GM18505 (cell line): ENCODE data around the gene SURF4.
"Not testable (repeated sequence)": the region's sequence is repeated elsewhere in the genome, so short reads cannot be mapped to it uniquely, and the experiment has no call there.

ENCODE experiments used
- ATAC-seq: cut with Tn5 transposase; IDR thresholded peaks from one replicate; pipeline ENCODE4 v1.9.1; 2021; ENCODE audit not compliant: unreplicated experiment
- POLR2A ChIP-seq: IDR thresholded peaks from 4 replicates; pipeline ENCODE4 v1.6.1; 2011; ENCODE audit warnings: borderline replicate concordance; ENCODE audit not compliant: insufficient read depth, insufficient read length; ENCODE audit errors: extremely low read depth

Gene SURF4

GRCh38 chr9:133320421-133320881 lies 55.4 kb downstream of the SURF4 start:
- no peak for ATAC-seq
- TF ChIP-seq POLR2A, result no peak

DNA sequence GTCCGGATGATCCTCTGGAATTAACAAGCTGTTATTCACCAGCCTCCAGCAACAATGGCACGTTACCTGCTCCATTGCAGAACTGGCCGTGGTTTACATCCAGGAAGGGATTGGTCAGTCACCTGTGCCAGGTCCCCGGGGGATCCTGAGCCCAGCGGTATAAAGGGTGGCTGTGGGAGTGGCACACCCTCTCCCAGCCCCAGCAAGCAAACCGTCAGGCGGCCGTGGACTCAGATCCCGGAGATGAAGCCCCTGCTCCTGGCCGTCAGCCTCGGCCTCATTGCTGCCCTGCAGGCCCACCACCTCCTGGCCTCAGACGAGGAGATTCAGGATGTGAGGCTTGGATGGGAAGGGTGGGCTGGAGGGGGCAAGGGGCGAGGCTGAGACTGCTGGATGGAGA lies 58.3 kb downstream of the SURF4 start:
- ATAC-seq, result not testable (repeated sequence)

DNA sequence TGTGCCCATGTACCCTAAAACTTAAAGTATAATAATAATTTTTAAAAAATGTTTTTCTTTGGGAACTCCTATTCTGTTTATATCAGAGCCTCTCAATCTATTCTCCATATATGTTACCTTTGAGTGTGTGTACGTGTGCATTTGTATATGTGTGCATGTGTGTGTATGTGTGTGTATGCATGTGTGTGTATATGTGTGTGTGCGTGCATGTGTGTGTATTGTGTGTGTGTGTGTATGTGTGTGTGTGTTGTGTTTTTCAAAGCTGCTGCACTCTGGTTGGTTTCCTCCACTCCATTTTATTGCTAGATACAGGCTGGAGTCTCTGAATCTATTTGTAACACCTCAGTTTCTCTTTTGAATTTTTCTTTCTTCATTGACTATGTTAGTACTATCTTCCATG lies 59.9 kb downstream of the SURF4 start:
- no peak for TF ChIP-seq POLR2A
- ATAC-seq, result no peak
